Naive thymus-derived CD8-positive, alpha-beta T cell (primary cell): Measurements from ENCODE around the gene ITPRIP. TPM values are rescaled to one million over a fixed set of nuclear protein-coding genes. Genes with fewer than 3 reads are reported as not detected.

Source experiments
- ATAC-seq, 2 donors: fragments of 150-1000 bp; cut with Tn5 transposase in 1 of 2; sonication (Bioruptor Pico), chemical (Tn5 transposase) in 1 of 2; 1 replicate in 1 of 2; 2 replicates in 1 of 2; pipeline ENCODE4 v1.10.0; 2021; ENCODE audit warnings: mild to moderate bottlenecking in 2 of 2, moderate library complexity in 2 of 2
- POLR2A ChIA-PET: fragments of 350-600 bp; sonication (Branson Sonifier 250); formaldehyde crosslinking; loops from one replicate; lab custom pipeline; 2021; ENCODE audit warnings: antibody characterized with exemption; lab: Charles Lee
- DNase-seq, 10 donors: peaks; one replicate each; pipeline versions ENCODE4 v3.0.0 to v3.0.0-alpha.2; 2020 to 2022
- H3K27ac Mint-ChIP-seq, 10 donors: one replicate each; pipeline ENCODE4 v1.8.0; 2020 to 2022; ENCODE audit warnings: mild to moderate bottlenecking in 10 of 10, mixed read lengths in 10 of 10, moderate library complexity in 4 of 10, inconsistent platforms in 1 of 10
- H3K27me3 Mint-ChIP-seq, 5 donors: one replicate each; pipeline ENCODE4 v1.8.0; 2021 to 2022; ENCODE audit warnings: mixed read lengths in 5 of 5
- H3K36me3 Mint-ChIP-seq, 3 donors: one replicate each; pipeline ENCODE4 v1.8.0; 2020 to 2022; ENCODE audit warnings: mixed read lengths in 3 of 3, mild to moderate bottlenecking in 2 of 3, inconsistent platforms in 1 of 3
- H3K4me1 Mint-ChIP-seq, 4 donors: one replicate each; pipeline ENCODE4 v1.8.0; 2021 to 2022; ENCODE audit warnings: mixed read lengths in 4 of 4
- H3K4me3 Mint-ChIP-seq, 10 donors: one replicate each; pipeline ENCODE4 v1.8.0; 2020 to 2022; ENCODE audit warnings: mild to moderate bottlenecking in 10 of 10, mixed read lengths in 10 of 10, moderate library complexity in 6 of 10, inconsistent platforms in 1 of 10
- H3K9me3 Mint-ChIP-seq, 9 donors: one replicate each; pipeline ENCODE4 v1.8.0; 2020 to 2022; ENCODE audit warnings: mixed read lengths in 9 of 9, mild to moderate bottlenecking in 3 of 9, inconsistent platforms in 1 of 9, moderate library complexity in 1 of 9
- polyA plus RNA-seq, 3 donors: library from polyadenylated mRNA; unstranded; fragments of 300-500 nt; fragmentation: Illumina TruSeq; gene quantifications; one replicate each; pipeline ENCODE4 v1.2.3, GENCODE V29; 2021
- total RNA-seq, 8 experiments: library from RNA in 2 of 8; stranded (reverse) in 2 of 8; gene quantifications; one replicate each; pipeline ENCODE4 v1.2.3 and lab custom pipeline; 2021 to 2026

Gene ITPRIP
- total and polyA plus RNA-seq, 5 experiments from 2014 or later = 10.6 to 16.0 (median 15.6) TPM

- Mint-ChIP-seq H3K4me1 (peaks cover 32 to 57% (median 47%) of the 10 kb centered on the region in 4 donors), H3K36me3 (peaks cover 0 to 50% (median 18%) of the 10 kb centered on the region in 3 donors), H3K27me3 (no peaks in the 10 kb centered on the region), H3K27ac (peak overlapping the region in 1 of 10 donors; percentile 93), H3K9me3 (no peaks in the 10 kb centered on the region), H3K4me3 (no peak overlapping the region)
- DNase-seq (no peak), ATAC-seq (no peak)
- POLR2A ChIA-PET = interaction anchor here (1.0 kb wide), 1 partner anchor 23 kb away, joined by 3 read pairs; the partner anchor contains the start of gene ITPRIP
These were observed 22.8 kb downstream of the ITPRIP start for GRCh38 chr10:104315486-104315921.

DNA sequence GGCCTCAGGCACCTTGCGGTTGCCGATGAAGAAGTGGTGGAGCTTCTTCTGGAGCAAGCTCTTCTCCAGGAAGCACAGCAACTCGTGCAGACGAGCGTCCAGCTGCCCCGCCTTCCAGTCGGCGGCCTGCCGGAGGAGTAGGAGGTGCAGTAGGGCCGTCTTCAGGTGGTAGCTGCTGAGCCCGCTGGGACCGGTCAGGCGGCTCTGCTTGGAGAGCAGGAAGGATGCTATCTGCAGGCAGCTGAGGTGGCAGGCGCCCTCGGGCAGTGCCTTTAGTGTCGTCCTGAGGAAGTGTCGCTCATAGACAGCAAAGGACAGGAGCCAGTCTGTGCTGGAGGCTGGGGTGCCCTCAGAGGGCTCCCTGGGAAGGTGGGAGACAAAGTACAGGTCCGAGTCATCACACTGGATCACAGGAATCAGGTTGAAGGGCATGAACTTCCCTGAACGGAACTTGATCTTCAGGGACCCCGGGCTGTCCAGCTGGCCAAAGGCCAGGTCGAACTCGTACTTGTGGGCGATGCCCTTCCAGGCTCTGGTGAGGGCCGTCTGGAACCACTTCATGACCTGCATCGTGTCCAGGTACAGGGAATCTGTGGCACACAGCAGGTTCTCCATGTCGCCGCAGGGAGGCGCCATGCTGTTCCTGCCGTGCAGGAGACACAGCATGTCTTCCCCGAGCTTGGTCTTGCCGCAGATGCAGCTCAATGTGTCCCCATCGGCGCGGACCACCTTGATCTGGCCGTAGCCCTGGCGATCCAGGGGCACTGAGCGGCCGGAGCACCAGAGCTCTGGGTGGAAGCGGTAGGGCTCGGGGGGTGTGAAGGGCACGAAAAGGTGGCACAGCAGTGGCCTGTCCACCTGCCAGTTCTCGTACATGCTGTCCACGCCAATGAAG is 23.4 kb downstream of the ITPRIP start:
- no peak for ATAC-seq
- POLR2A ChIA-PET = interaction anchor here (1.1 kb wide), 1 partner anchor 24 kb away, joined by 3 read pairs; the partner anchor contains the start of gene ITPRIP
- peaks cover 0 to 54% (median 18%) of the 10 kb centered on the region in 3 donors for H3K36me3 Mint-ChIP-seq
- H3K27ac Mint-ChIP-seq = no peak overlapping the region
- peaks cover 28 to 57% (median 47%) of the 10 kb centered on the region in 4 donors for H3K4me1 Mint-ChIP-seq
- H3K4me3 Mint-ChIP-seq = no peak overlapping the region
- DNase-seq = no peak
- H3K9me3 Mint-ChIP-seq = no peaks in the 10 kb centered on the region
- no peaks in the 10 kb centered on the region for H3K27me3 Mint-ChIP-seq

DNA sequence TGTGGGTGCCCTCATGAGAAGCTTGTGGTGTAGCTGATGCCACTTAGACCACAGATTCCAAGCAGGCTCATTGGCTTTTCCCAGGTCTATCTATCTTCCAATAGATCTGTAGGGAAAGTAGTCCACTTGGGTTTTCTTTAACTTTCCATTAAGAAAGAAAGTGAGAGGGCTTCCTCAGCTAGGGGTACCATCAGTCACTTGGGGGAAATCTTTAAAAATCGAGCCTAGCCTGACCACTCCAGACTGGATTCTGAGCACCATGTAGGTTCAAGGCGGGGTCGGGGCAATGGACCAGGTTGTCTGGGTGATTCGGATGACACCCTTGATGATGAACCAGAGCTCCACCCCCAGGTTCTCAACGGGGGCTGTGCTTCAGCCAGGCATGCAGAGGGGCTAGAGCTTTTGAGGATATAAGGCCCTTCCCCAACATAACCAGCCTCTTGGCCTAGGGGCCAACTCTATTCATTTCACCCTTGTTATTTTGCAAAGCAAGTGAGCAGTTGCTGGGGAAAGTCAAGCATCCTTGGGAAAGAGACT is 27.0 kb downstream of the ITPRIP start:
- no peak overlapping the region for H3K4me3 Mint-ChIP-seq
- H3K9me3 Mint-ChIP-seq = no peaks in the 10 kb centered on the region
- ATAC-seq (no peak), DNase-seq (no peak)
- H3K36me3 Mint-ChIP-seq = peaks cover 0 to 44% (median 18%) of the 10 kb centered on the region in 3 donors
- POLR2A ChIA-PET = interaction anchor here (1.5 to 3.1 kb wide), 2 partner anchors 23 to 27 kb away, joined by 5 to 17 read pairs; partner anchors contain the start of gene ITPRIP
- H3K4me1 Mint-ChIP-seq = peaks cover 31 to 58% (median 49%) of the 10 kb centered on the region in 4 donors
- H3K27ac Mint-ChIP-seq = peak overlapping the region in 4 of 10 donors; percentile 12 to 69 (median 24)
- no peaks in the 10 kb centered on the region for H3K27me3 Mint-ChIP-seq

GRCh38 chr10:104309980-104310978 is 28.0 kb downstream of the ITPRIP start:
- Mint-ChIP-seq H3K4me3 (peak overlapping the region in 4 of 10 donors; percentile 5 to 70 (median 30)), H3K36me3 (peaks cover 0 to 39% (median 18%) of the 10 kb centered on the region in 3 donors), H3K27ac (peak overlapping the region in 4 of 10 donors; percentile 12 to 69 (median 49)), H3K4me1 (peaks cover 38 to 66% (median 58%) of the 10 kb centered on the region in 4 donors), H3K9me3 (no peaks in the 10 kb centered on the region), H3K27me3 (peaks cover 0 to 2% (median 0%) of the 10 kb centered on the region in 5 donors)
- ATAC-seq (no peak), DNase-seq (no peak)
- POLR2A ChIA-PET = interaction anchor here (1.5 to 6.4 kb wide), 4 partner anchors 16 to 28 kb away, joined by 5 to 93 read pairs (median 25); partner anchors contain the start of gene ITPRIP

- Mint-ChIP-seq H3K4me3 (peak overlapping the region; percentile 50 to 83 (median 71)), H3K4me1 (peaks cover 48 to 81% (median 73%) of the 10 kb centered on the region in 4 donors), H3K36me3 (peaks cover 0 to 28% (median 11%) of the 10 kb centered on the region in 3 donors), H3K9me3 (no peaks in the 10 kb centered on the region), H3K27ac (peak overlapping the region; percentile 16 to 90 (median 80)), H3K27me3 (peaks cover 0 to 2% (median 0%) of the 10 kb centered on the region in 5 donors)
- ATAC-seq (peak; percentile 75), DNase-seq (peak in 6 of 10 donors; percentile 32 to 82 (median 57))
- POLR2A ChIA-PET = interaction anchor here (2.4 to 6.4 kb wide), 3 partner anchors 13 to 28 kb away, joined by 11 to 93 read pairs (median 33); partner anchors contain the start of gene ITPRIP
These were observed 29.8 kb downstream of the ITPRIP start for GRCh38 chr10:104308439-104308903.

GRCh38 chr10:104307576-104308438 is 30.5 kb downstream of the ITPRIP start:
- POLR2A ChIA-PET = interaction anchor here (1.2 to 6.4 kb wide), 5 partner anchors 14 to 42 kb away, joined by 4 to 93 read pairs (median 24); partner anchors contain the start of gene ITPRIP
- H3K4me3 Mint-ChIP-seq = peak overlapping the region; percentile 50 to 83 (median 71)
- peak overlapping the region; percentile 16 to 90 (median 80) for H3K27ac Mint-ChIP-seq
- no peaks in the 10 kb centered on the region for H3K9me3 Mint-ChIP-seq
- H3K4me1 Mint-ChIP-seq = peaks cover 49 to 87% (median 74%) of the 10 kb centered on the region in 4 donors
- H3K36me3 Mint-ChIP-seq = peaks cover 0 to 22% (median 6%) of the 10 kb centered on the region in 3 donors
- H3K27me3 Mint-ChIP-seq = peaks cover 0 to 2% (median 0%) of the 10 kb centered on the region in 5 donors
- ATAC-seq = no peak
- DNase-seq = no peak

DNA sequence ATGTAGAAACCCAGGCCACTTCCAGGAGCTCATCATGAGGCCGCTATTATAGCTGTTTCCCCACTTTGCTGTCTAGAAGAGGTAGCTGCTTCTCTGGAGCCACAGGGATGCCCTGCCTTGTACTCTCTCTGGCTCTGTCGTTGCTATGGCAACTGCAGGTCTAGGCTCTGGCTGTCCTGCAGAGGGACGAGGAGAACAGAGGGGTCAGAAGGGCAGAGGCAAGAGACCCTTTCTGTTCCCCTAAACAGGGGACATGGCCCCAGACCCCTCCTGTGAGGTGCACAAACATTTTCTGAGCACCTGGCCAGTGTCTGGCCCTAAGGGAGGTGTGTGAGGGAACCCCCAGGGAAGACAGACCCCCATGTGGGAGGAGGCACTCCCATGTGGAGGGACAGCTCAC is 31.4 kb downstream of the ITPRIP start:
- POLR2A ChIA-PET = interaction anchor here (0.8 to 6.4 kb wide), 7 partner anchors 14 to 43 kb away, joined by 3 to 93 read pairs (median 11); partner anchors contain the start of gene ITPRIP
- no peak for ATAC-seq
- Mint-ChIP-seq H3K4me1 (peaks cover 45 to 86% (median 72%) of the 10 kb centered on the region in 4 donors), H3K36me3 (peaks cover 0 to 13% (median 0%) of the 10 kb centered on the region in 3 donors), H3K9me3 (no peaks in the 10 kb centered on the region), H3K27me3 (peaks cover 0 to 2% (median 0%) of the 10 kb centered on the region in 5 donors), H3K4me3 (peak overlapping the region in 1 of 10 donors; percentile 48), H3K27ac (peak overlapping the region in 6 of 10 donors; percentile 44 to 92 (median 72))
- no peak for DNase-seq

GRCh38 chr10:104304927-104305326 is 33.3 kb downstream of the ITPRIP start:
- Mint-ChIP-seq H3K27ac (peak overlapping the region in 7 of 10 donors; percentile 1 to 85 (median 40)), H3K9me3 (no peaks in the 10 kb centered on the region), H3K4me3 (peak overlapping the region in 3 of 10 donors; percentile 12 to 37 (median 23)), H3K27me3 (peaks cover 0 to 2% (median 0%) of the 10 kb centered on the region in 5 donors), H3K4me1 (peaks cover 51 to 89% (median 76%) of the 10 kb centered on the region in 4 donors), H3K36me3 (peaks cover 0 to 1% (median 0%) of the 10 kb centered on the region in 3 donors)
- POLR2A ChIA-PET = interaction anchor here (0.6 to 6.4 kb wide), 8 partner anchors 10 to 48 kb away, joined by 4 to 93 read pairs (median 8); partner anchors contain the start of genes CFAP58 and ITPRIP
- no peak for DNase-seq
- ATAC-seq = no peak

DNA sequence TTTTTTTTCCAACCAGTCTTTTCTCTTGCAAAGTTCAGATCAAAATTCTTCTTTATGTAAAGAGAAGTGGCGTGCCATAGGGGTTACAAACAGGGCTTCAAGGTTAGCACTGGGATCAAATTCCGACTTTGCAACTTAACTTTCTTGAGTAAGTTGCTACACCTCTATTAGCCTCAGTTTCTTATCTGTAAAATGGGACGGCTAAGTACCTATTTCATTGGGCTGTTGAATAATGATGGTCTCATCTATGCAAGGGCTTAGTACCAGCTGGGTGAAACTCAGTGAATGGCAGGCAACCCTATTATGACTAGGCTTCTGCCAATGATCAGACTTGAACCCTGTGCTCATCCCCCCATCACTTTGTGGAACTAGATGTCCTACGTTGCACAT is 33.9 kb downstream of the ITPRIP start:
- H3K27ac Mint-ChIP-seq = peak overlapping the region in 5 of 10 donors; percentile 9 to 78 (median 65)
- peaks cover 50 to 86% (median 71%) of the 10 kb centered on the region in 4 donors for H3K4me1 Mint-ChIP-seq
- H3K36me3 Mint-ChIP-seq = no peaks in the 10 kb centered on the region

More for the DNA sequence above, 33.9 kb downstream of the ITPRIP start:
- Mint-ChIP-seq H3K9me3 (no peaks in the 10 kb centered on the region), H3K27me3 (peaks cover 0 to 2% (median 0%) of the 10 kb centered on the region in 5 donors), H3K4me3 (peak overlapping the region in 3 of 10 donors; percentile 12 to 50 (median 27))
- DNase-seq (no peak), ATAC-seq (no peak)
- POLR2A ChIA-PET = interaction anchor here (0.7 to 6.4 kb wide), 3 partner anchors 22 to 47 kb away, joined by 3 to 93 read pairs (median 33); partner anchors contain the start of gene ITPRIP
